ENCODE data around the gene SPC24.
"Not testable (repeated sequence)": the region's sequence is repeated elsewhere in the genome, so short reads cannot be mapped to it uniquely, and the experiment has no call there.

Gene SPC24

DNA sequence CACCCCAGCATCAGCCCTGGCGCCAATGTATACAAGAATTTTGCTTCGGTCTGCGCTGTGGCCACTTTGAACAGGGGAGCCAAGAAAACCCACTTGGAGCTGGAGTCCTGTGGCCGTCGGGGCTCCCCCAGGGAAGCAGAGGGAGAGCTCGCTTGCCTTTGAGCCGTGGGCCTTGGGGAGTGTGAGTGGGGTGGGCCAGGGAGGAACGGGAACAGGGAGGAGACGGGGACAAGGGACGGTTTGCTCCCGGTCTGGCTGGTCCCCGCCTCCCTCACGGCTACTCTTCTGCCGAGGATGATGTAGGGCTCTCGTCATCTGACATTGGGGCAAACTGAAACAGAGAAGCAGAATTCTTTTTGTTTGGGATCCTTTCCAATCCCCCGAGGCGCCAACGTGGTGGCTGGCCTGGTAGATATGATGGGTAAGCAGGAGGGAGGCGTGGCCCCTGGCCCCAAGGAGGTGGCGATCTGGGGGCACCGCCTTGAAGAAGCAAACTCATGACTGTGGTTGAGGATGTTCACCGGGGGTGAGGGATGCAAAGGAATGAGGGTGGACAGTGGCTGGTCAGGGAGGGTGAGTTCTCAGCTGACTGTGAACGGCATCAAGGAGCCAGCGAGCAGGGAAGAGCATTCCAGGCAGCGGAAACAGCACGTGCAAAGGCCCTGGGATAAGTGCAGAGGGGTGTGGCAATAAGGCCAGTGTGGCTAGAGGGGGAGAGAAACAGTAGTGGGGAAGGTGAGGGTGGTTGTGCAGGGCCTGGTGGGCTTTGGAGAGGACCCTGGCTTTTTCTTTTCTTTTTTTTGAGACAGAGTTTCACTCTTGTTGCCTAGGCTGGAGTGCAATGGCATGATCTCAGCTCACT, 10.9 kb upstream of the SPC24 start:
- DNase-seq (ENCODE audit: low read depth in 2 of 2), result no peak

DNA sequence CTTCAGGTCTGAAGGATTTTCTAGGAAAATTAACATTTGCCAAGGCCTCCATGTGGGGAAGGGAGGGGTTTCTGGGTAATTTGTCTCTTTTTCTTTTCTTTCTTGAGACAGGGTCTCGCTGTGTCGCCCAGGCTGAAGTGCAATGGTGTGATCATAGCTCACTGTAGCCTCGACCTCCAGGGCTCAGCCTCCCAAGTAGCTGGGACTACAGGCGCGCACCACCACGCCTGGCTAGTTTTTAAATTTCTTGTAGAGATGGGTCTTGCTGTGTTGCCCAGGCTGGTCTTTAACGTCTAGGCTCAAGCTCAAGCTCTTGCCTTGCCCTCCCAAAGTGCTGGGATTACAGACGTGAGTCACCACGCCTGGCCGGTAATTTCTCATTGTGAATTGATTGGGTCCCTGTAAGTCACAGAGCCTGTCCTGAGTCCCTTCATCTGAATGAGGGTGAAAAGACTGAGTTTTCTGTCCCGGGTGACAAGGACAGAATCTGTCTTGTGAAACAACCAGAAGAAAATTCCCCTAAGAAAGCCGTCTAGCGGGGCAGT, 10.0 kb upstream of the SPC24 start:
- no peak for DNase-seq (ENCODE audit: low read depth in 2 of 2)

DNA sequence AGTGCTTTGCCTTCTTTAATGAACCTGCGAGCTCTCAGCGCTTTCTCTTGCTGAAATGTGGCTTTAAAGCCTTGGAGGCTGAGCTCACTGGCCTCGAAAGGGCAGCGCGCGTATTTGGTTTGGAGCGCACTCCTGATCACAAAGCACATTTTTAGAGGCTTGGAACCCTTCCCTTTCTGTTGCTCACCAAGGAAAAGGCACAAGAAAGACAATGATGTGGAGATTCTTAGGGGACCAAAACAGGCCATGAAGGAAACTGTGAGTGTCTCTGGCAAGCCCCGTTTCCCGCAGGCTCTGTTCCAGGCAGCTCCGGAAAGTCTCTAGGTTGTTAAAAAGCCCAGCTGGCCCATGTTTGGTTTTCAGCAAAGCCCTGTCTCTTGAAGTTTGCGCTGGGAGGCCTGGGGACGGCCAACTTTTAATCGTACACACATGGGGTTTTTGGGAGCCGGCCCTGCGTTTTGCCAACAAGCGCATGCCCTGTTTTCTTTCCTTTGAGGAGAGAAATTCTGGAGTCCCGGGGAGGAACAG, 9.4 kb upstream of the SPC24 start:
- DNase-seq (ENCODE audit: low read depth in 2 of 2), result no peak

DNA sequence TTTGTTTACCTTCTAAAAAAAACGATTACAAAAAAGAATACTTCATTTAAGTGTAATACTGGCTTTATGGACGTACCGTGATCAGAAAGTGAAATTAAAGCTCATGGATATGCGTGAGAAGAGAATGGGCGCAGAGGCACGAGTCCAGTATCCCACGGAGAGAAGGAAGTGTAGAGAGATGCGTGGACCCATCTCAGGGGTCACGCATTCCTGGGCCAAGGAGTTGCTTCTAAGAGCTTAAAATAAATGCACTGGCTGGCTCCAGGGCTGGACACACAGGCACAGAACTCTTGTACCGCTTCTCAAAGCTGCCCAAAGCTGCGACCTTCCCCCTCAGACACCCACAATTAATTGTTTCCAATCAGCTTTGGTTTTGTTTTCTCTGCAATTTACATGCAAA, 8.7 kb upstream of the SPC24 start:
- no peak for DNase-seq (ENCODE audit: low read depth in 2 of 2)

DNA sequence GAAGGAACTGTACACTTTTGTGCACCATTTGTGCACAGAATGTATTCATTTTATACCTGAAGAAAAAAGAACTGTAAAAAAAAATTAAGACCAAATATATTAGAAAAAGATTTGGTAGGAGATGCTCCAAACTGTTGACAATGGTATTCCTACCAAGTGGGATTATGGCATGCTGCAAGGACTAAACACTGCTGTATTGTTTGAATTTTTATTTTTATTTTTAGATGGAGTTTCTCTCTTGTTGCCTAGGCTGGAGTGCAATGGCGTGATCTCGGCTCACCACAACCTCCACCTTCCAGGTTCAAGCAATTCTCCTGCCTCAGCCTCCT, 4.8 kb upstream of the SPC24 start:
- not testable (repeated sequence) for DNase-seq (ENCODE audit: low read depth in 2 of 2)

DNA sequence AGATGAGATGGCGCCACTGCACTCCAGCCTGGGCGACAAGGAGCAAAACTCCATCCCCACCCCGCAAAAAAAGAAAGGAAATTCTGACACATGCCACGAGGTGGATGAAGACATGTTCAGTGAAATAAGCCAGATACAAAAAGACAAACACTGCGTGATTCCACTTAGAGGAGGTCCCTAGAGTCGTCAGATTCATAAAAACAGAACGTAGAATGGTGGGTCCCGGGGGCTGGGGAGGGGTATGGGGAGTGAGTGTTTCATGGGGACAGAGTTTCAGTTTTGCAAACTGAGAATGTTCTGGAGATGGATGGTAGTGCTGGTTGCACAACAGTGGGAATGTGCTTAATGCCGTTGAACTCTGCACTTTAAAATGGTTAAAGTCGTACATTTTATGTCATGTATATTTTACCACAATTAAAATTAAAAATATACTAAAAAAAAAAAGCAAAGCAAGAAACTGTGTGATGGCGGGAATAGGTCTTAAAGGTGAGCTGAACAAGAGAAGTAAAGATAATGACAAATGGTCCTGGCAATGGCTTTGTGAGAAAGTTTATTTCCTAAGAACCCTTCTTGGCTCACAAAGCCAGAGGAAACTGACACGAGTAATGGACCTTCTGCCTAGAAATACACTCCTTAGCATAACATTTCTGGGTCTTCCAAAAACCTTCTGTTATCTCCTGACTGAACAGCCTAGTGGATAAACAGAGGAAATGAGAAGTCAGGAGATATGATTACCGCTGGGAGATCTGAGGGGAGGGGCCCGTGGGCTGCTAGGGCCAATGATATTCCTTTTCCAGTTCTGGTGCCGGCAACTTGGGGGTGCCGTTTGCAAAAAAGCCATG, 4.2 kb upstream of the SPC24 start:
- no peak for DNase-seq (ENCODE audit: low read depth in 2 of 2)

DNA sequence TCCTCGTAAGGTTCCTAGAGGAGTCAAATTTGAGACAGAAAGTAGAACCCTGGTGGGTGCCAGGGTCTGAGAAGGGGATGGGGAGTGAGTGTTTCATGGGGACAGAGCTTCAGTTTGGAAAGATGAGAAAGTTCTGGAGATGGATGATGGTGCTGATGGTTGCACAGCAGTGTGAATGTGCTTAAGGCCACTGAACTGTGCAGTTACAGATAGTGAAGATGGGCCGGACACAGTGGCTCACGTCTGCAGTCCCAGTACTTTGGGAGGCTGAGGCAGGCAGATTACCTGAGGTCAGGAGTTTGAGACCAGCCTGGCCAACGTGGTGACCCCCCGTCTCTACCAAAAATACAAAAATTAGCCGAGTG, 917 bp downstream of the SPC24 start:
- no peak for DNase-seq (ENCODE audit: low read depth in 2 of 2)

DNA sequence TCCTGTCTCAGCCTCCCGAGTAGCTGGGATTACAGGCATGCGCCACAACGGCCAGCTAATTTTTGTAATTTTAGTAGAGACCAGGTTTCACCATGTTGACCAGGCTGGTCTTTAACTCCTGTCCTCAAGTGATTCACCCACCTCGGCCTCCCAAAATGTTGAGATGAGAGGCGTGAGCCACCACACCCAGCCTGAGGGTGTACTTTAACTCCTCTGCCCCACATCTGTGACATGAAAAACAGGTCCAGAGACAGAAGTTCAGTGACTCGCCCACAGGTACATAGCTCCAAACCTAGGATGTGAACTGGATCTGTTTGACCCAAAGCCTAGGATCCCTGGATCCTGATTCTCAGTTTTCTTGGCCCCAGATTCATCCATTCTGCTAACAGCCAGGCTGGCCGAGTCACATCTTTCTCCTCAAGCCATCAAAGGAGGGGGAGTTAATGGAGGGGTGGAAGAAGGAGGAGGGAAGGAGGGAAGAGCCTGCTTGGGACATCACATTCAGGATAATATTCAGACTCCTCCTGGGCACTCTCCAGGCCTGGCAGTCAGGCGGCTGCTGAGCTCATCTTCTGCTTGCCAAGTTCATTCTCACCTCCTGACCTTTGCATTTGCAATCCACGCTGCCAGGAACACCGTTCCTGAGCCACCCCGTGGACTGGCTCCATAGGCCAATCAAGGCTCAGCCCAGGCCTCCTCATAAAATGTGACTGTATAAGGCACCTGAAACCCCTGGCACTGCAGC, 3.1 kb downstream of the SPC24 start:
- DNase-seq (ENCODE audit: low read depth in 2 of 2), result no peak

DNA sequence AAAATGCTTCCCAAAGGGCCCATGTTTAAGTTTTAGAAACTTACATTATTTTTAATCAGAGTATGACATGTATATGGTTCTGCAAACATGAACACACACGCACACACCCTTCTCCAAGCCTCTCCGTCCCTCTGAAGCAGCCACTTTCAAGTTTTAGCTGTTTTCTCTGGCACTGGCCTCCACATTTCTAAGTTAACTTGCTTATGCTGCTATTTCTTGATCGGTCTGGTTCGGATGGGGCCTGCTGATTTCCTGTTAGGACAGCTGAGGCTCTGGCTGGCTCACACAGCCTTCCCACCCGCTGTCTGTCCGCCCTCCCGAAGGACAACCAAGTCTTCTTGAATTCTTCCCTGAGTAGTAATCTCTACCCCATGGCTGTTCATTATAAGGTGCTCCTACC, 4.4 kb downstream of the SPC24 start:
- DNase-seq (ENCODE audit: low read depth in 2 of 2), result no peak

DNA sequence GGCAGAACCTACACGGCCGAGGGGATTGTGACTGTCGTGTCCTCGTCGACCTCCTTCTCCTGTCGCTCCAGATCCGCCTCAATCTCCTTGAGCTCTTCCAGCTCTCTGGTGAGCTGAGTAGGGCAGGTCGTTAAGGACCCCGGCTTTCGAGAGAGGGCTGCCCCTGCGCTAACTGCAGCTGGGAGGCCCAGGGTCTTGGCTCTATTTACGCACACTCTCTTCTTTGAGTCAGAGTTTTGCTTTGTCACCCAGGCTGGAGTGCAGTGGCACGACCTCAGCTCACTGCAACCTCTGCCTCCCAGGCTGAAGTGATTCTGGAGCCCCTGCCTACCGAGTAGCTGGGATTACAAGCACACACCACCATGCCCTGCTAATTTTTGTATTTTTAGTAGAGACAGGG, 7.6 kb downstream of the SPC24 start:
- no peak for DNase-seq (ENCODE audit: low read depth in 2 of 2)

DNA sequence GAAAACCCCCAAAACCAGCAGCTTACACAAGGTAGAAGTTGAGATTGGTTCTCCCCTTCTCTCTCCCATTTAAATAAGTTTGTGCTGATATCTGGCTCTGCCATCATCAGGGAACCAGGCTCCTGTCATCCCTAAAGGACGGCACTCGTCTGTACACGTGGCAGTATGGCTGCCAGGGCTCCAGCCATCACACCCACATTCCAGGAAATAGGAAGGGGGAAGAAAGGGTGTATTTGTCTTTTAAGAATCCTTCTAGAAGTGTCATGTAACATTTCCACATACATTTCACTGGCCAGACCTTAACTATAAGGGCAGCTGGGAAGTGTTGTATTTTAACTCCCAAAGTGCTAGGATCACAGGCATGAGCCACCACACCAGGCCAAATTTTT, 10.1 kb downstream of the SPC24 start:
- DNase-seq (ENCODE audit: low read depth in 2 of 2), result no peak

DNA sequence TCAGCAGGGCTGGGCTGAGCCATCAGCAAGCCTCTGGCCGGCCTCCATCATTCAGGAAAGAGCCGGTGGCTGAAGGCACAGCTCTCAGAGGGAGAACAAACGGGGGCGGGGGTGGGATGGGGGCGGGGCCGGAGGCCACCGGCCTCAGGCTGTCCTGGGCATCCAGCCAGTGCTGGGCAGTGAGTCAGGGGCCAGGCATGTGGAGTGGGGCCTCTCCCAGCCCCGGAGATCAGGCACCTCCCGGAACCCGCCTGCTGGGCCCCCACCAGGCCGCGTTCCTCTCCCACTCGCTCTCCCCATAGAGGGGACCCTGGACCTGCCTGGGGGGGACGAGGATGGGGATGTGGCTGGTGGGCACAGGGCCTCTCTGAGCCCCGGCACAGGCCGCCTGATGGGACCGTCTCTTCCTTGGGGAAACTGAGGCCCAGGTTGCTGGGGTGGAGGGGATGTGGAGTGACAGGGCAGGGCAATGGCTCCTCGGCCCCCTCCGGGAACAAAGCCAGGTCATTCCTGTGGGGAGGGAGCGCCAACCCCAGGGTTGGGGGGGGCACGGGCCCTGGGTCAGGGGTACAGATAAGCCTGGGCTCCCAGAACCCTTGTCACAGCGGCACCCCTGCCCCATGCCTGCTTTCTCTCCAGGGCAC, 12.9 kb downstream of the SPC24 start:
- DNase-seq (ENCODE audit: low read depth in 2 of 2), result no peak

DNA sequence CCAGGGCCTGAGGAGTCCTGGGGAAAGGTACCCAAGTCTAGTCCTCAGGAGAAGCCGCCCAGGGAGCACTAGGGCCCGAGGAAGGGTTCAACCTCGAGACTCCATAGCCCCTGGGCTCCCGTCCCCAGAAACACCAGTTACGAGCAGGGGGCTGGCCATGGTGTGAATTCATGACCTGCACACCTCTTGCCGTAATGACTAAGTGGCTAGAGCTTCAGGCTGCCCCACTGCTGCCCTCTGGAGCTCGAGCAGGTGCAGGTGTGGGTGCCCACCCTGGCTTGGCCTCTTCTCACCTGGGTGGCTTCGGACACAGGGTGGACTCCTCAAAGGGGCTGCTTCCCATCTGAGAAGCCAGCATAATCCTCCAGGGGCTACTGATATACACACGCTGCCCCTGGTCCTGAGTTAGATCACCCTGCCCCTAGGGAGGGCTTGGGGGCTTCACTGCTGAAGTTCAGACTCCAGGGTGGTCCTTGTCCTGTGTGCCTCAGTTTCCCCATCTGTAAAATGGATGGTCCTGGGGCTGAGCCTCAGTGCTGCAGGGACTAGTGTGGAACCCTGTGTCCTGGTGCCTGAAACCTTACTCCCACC, 13.6 kb downstream of the SPC24 start:
- no peak for DNase-seq (ENCODE audit: low read depth in 2 of 2)

DNA sequence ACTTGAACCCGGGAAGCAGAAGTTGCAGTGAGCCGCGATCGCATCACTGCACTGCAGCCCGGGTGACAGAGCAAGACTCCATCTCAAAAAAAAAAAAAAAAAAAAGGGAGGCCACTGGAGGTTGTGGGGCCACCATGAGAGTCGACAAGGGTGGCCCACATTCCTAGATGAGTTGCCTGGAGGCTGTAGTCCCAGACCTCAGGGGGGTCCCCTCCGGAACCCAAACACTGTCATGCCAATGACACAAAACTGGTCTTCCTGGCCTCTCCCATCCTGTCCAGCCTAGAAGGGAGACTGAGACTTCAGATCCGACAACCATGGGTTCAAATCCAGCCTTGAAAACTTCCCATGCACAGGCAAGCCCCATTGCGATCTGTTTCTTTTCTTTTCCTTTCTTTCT, 14.7 kb downstream of the SPC24 start:
- no peak for DNase-seq (ENCODE audit: low read depth in 2 of 2)

DNA sequence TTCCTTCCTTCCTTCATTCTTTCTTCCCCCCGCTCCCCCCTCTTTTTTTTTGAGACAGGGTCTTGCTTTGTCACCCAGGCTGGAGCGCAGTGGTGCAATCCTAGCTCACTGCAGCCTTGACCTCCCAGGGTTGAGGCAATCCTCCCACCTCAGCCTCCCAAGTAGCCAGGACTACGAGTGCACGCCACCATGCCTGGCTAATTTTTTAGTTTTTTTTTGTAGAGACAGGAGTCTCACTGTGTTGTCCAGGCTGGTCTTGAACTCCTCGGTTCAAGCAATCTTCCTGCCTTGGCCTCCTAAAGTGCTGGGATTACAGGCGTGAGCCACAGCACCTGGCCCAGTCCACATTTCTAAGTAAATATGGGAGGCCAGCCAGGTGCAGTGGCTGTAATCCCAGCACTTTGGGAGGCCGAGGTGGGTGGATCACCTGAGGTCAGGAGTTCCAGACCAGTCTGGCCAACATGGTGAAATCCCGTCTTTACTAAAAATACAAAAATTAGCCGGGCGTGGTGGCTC, 15.5 kb downstream of the SPC24 start:
- DNase-seq (ENCODE audit: low read depth in 2 of 2), result not testable (repeated sequence)

DNA sequence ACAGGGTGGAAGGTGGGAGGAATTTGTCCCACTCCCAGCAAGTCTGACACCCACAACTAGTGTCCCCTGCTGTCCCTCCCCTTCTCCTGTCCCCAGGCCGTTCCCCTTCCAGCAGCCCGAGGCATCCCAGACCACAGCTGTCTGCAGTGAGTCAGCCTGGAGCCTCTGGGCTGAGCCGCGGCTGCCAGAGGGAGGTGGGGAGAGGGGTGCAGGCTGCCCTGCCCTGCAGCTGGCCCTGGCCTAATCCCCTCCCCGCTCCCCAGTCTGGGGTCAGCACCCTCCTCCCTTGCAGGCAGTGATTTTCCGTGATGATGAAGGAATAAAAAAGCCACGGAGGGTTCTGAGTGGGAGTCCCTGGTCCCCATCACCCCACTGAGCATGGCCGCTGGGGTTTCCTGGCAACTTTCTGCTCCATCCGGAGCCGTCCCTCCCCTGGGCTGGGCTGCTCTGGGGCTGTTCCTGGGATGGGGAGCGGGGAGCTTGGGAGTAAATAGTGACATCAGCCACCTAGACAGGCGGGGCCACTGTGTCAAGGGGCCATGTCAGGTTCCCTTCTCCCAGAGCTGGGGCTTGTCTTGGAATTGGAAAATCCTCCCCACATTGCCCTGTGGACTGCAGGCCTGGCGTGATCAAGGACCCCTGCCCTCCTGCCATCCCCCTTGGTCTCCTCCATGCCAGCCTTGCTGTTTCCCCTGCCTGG, 16.8 kb downstream of the SPC24 start:
- no peak for DNase-seq (ENCODE audit: low read depth in 2 of 2)

DNA sequence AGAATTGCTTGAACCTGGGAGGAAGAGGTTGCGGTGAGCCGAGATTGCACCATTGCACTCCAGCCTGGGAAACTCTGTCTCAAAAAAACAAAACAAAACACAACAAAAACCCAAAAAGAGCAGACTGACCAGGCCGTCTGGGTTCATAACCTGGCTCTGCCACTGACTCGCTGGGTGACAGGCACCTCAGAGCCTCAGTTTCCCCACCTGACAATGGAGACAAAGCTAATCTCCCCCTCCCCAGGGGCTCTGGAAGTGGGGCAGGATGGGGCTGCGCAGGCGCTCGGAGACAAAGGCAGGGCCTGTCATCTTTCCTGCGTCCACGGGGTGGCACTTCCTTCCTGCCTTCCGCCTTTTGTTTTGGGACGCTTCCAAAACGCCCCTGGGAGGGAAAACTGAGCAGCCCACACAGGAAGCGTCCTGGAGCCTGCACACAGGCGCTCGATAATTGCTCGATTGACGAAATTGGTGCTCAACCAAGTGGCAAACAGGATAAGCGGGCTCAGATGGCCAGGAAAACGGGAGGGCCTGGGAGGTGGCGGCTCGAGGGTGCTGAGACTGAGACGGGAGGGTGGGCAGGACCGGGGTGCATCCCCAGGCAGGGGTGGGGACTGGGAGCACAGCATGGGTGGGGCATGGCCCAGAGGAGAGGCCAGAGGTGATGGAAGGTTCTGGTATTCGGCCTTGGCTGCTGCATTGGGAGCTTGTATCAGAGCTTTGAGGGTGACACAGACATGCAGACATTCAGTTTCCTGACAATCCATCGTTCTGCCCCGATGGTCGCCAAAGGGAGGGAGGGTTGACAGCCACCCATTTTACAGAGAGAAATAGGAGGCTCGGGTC, 17.8 kb downstream of the SPC24 start:
- DNase-seq (ENCODE audit: low read depth in 2 of 2), result peak; percentile 18 to 36

DNA sequence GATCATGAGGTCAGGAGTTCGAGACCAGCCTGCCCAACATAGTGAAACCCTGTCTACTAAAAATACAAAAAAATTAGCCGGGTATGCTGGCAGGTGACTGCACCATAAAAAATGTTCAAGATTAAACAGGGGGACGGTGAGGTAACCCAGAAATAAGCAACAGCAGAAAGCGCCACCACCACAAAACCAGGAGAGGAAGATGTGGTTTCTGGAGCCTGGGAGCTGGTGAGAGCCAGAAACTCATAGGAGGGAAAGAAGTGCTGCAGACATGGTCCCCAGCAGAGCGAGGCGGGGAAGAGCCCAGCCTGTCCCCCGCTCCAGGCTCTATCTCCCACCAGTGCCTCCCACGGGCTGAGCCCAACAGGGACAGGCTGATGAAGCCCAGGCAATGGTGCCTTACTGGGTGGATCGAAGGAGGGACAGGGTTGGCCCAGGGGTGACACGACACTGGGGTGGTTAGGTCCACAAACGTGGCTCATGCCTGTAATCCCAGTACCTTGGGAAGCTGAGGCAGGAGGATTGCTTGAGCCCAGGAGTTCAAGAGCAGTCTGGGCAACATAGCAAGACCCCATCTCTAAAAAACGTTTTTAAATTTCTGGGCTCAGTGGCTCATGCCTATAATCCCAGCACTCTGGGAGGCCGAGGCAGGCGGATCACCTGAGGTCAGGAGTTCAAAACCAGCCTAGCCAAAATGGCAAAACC, 19.0 kb downstream of the SPC24 start:
- no peak for DNase-seq (ENCODE audit: low read depth in 2 of 2)

DNA sequence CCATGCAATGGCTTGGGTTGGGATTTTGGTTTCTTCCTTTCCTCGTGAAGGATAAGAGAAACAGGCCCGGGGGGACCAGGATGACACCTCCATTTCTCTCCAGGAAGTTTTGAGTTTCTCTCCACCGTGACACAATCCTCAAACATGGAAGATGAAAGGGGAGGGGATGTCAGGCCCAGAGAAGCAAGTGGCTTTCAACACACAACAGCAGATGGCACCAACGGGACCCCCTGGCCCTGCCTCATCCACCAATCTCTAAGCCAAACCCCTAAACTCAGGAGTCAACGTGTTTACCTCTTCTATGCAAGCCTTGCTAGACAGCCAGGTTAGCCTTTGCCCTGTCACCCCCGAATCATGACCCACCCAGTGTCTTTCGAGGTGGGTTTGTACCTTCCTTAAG, 24.1 kb downstream of the SPC24 start:
- DNase-seq (ENCODE audit: low read depth in 2 of 2), result no peak

Measured in activated CD4-positive, alpha-beta T cell treated with anti-CD3 and anti-CD28 coated beads for 24 hours (primary cell).